RWPE1 (cell line): ENCODE results near the gene UNC5C.

Source experiments
- CTCF ChIA-PET: fragments of 350-600 bp; sonication (Branson Sonifier 250); formaldehyde crosslinking; extraction: SDS; loops from one replicate; lab custom pipeline; 2021; lab: Yijun Ruan, JAX
- POLR2A ChIA-PET: fragments of 400-600 bp; formaldehyde crosslinking; extraction: SDS; loops from one replicate; lab custom pipeline; 2020; ENCODE audit warnings: antibody characterized with exemption; ENCODE audit not compliant: low non-redundant PET; lab: Yijun Ruan, JAX
- DNase-seq: peaks from one replicate; pipeline ENCODE4 v3.0.0; 2012; ENCODE audit warnings: low spot score
- H3K27ac ChIP-seq: fragments of 450-650 bp; 2 replicates; pipeline ENCODE4 v1.5.1; 2017
- CTCF ChIP-seq: fragments of 450-650 bp; conservative IDR thresholded peaks from 2 replicates; pipeline ENCODE4 v1.5.1; 2017; ENCODE audit warnings: low read depth, mild to moderate bottlenecking

The UNC5C gene

GRCh38 chr4:95249426-95250021 lies 299.2 kb downstream of the UNC5C start:
- H3K27ac ChIP-seq = no peak overlapping the region
- no peak for TF ChIP-seq CTCF
- DNase-seq = no peak
- POLR2A ChIA-PET = no interaction called here
- CTCF ChIA-PET = no interaction called here

DNA sequence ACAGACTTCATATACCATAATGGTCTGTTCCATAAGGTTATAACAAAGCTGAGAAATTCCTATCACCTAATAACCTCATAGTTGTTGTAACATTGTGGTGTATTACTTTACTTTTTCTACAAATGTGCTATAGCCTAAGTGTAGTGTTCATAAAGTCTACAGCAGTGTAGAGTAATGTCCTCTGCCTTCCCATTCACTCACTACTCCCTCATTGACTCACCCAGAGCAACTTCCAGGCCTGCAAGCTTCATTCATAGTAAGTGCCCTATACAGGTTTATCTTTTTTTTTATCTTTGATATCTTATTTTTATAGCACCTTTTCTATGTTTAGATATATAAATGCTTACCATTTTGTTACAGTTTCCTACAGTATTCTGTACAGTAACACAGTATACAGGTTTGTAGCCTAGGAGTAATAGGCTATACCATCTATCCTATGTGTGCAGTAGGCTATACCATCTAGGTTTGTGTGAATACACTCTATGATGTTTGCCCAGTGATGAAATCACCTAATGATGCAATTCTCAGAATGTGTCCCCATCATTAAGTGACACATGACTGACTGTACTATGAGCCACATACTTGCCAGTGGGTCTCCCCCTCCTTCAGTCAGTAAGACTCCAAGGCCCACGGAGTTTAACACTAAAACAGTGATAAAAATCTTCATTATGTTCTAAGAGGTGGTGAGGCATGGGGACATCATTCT lies 299.9 kb downstream of the UNC5C start:
- TF ChIP-seq CTCF = no peak
- no peak overlapping the region for H3K27ac ChIP-seq
- CTCF ChIA-PET = no interaction called here
- DNase-seq = no peak
- POLR2A ChIA-PET = no interaction called here

DNA sequence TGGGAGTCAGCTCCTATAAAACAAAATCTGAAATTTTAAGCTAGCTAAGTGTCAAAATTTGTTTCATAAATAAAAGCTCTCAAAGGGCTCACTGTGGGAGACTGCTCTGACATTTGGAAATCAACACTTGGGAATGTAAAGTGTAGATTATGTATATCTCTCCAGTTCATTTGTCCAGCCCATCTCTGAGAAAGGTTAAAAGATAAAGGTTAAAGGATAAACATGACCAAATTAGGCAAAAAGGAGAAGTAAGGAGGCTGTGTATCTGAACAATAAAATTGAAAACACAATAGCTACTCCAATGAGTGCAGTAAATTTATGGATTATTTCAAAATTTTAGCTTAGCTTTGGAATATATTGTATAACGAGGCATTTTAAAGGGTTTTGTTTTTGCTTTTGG lies 304.9 kb downstream of the UNC5C start:
- no peak overlapping the region for H3K27ac ChIP-seq
- DNase-seq = no peak
- ChIA-PET POLR2A (no interaction called here), CTCF (no interaction called here)
- no peak for TF ChIP-seq CTCF

GRCh38 chr4:95238554-95238953 lies 310.2 kb downstream of the UNC5C start:
- DNase-seq = no peak
- H3K27ac ChIP-seq = no peak overlapping the region
- ChIA-PET POLR2A (no interaction called here), CTCF (no interaction called here)
- TF ChIP-seq CTCF = no peak

DNA sequence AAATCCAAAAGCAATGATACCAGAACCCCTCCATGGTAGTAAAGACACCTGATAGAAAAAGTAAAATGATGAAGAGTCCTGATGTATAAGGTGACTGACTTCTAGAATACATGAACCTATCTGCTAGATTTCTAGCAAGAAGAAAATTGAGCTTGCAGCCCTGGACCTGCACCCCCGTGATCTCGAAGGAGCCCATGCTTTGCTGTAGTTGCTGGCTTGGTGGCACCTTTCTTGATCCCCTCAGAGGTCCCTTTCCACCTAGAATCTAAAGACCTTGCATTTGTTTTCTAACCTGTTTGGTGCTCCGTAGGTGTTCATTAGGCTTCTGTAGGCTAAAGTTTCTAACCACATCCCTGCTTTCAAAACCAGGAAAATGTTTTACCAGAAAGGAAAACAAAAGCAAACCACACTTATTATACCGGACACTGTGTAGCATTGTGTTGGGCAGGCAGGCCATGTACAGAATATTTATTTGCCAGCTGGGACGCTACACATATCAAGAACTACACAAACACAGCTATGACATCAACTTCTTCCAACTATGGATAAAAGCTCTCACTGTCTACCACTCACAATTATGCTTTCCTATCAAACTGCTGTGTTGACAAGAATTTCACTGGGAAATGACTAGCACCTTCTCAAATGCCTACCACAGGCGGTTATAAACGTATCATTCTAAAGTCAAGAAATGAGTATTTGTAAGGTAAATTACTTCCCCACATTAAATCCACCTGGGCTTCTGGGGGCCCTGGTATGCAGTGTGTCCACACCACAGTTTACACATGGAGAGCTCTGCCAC lies 316.2 kb downstream of the UNC5C start:
- CTCF ChIA-PET = interaction anchor here (0.6 kb wide), 1 partner anchor 84 kb away, joined by 3 read pairs; no protein-coding TSS in a partner anchor
- no peak for DNase-seq
- POLR2A ChIA-PET = no interaction called here
- no peak overlapping the region for H3K27ac ChIP-seq
- no peak for TF ChIP-seq CTCF

- ChIA-PET POLR2A (no interaction called here), CTCF (interaction anchor here (0.6 kb wide), 1 partner anchor 1681 kb away, joined by 3 read pairs; no protein-coding TSS in a partner anchor)
- no peak overlapping the region for H3K27ac ChIP-seq
- no peak for DNase-seq
- TF ChIP-seq CTCF = no peak
Observed at GRCh38 chr4:95231681-95232080, 317.1 kb downstream of the UNC5C start.
